ENCODE data around the gene CCDC85C.

CCDC85C gene

GRCh38 chr14:99480917-99481744 lies 122.9 kb downstream of the CCDC85C start, which contains the start of gene CCNK:
TSS of gene CCNK (plus strand) at chr14:99481409. CDS start at chr14:99492678, 11,269 bp downstream.
- DNase-seq (ENCODE audit: low read depth) = peak; percentile 99
- TF ChIP-seq CTCF (IDR thresholded peaks at IDR 0.05; ENCODE audit: control insufficient read depth, insufficient read depth, low read depth, low read length, missing control alignments) = no peak
- H3K4me3 ChIP-seq (ENCODE audit: control insufficient read depth, low read depth, low read length) = peak within 1 kb of the TSS; percentile 99

GRCh38 chr14:99479906-99480869 lies 123.8 kb downstream of the CCDC85C start, which contains the start of gene SETD3:
TSS of gene SETD3 (minus strand) at chr14:99480859. CDS start at chr14:99465805, 15,054 bp downstream.
- DNase-seq (ENCODE audit: low read depth) = peak; percentile 24
- peak; percentile 23 for TF ChIP-seq CTCF (IDR thresholded peaks at IDR 0.05; ENCODE audit: control insufficient read depth, insufficient read depth, low read depth, low read length, missing control alignments)
- peak within 1 kb of the TSS; percentile 99 for H3K4me3 ChIP-seq (ENCODE audit: control insufficient read depth, low read depth, low read length)

- peak overlapping the region; percentile 78 for H3K4me3 ChIP-seq (ENCODE audit: control insufficient read depth, low read depth, low read length)
- DNase-seq (ENCODE audit: low read depth) = no peak
- TF ChIP-seq CTCF (IDR thresholded peaks at IDR 0.05; ENCODE audit: control insufficient read depth, insufficient read depth, low read depth, low read length, missing control alignments) = no peak
Observed at GRCh38 chr14:99479160-99479905, 124.7 kb downstream of the CCDC85C start.

- TF ChIP-seq CTCF (IDR thresholded peaks at IDR 0.05; ENCODE audit: control insufficient read depth, insufficient read depth, low read depth, low read length, missing control alignments) = no peak
- DNase-seq (ENCODE audit: low read depth) = no peak
- no peak overlapping the region for H3K4me3 ChIP-seq (ENCODE audit: control insufficient read depth, low read depth, low read length)
Observed at GRCh38 chr14:99478128-99478527, 125.9 kb downstream of the CCDC85C start.

- DNase-seq (ENCODE audit: low read depth) = no peak
- TF ChIP-seq CTCF (IDR thresholded peaks at IDR 0.05; ENCODE audit: control insufficient read depth, insufficient read depth, low read depth, low read length, missing control alignments) = no peak
- H3K4me3 ChIP-seq (ENCODE audit: control insufficient read depth, low read depth, low read length) = no peak overlapping the region
Observed at GRCh38 chr14:99476864-99477263, 127.1 kb downstream of the CCDC85C start.

- DNase-seq (ENCODE audit: low read depth) = no peak
- H3K4me3 ChIP-seq (ENCODE audit: control insufficient read depth, low read depth, low read length) = no peak overlapping the region
- no peak for TF ChIP-seq CTCF (IDR thresholded peaks at IDR 0.05; ENCODE audit: control insufficient read depth, insufficient read depth, low read depth, low read length, missing control alignments)
Observed at GRCh38 chr14:99475660-99476059, 128.3 kb downstream of the CCDC85C start.
